H9 (cell line): ENCODE measurements around the gene S100P. TPM values are rescaled to one million over a fixed set of nuclear protein-coding genes. Genes with fewer than 3 reads are reported as not detected.

ENCODE experiments used
- DNase-seq: peaks from one replicate; pipeline ENCODE4 v3.0.0-alpha.2; 2017
- H2AFZ ChIP-seq: one replicate; pipeline ENCODE4 v1.6.1; 2013; ENCODE audit warnings: mild to moderate bottlenecking, low read length, control low read depth, moderate library complexity
- H2AK5ac ChIP-seq: 2 replicates; pipeline ENCODE4 v1.6.1; 2013; ENCODE audit warnings: low read length, control low read depth, mixed read lengths; ENCODE audit not compliant: insufficient read length
- H2BK120ac ChIP-seq: one replicate; pipeline ENCODE4 v1.6.1; 2013; ENCODE audit warnings: low read depth, mild to moderate bottlenecking, low read length, control low read depth, inconsistent platforms; ENCODE audit not compliant: poor library complexity, severe bottlenecking
- H2BK12ac ChIP-seq: 2 replicates; pipeline ENCODE4 v1.6.1; 2013; ENCODE audit warnings: low read length, control low read depth, mixed read lengths, low read depth; ENCODE audit not compliant: insufficient read length
- H2BK15ac ChIP-seq: 2 replicates; pipeline ENCODE4 v1.6.1; 2013; ENCODE audit warnings: low read depth, low read length, control low read depth
- H2BK20ac ChIP-seq: one replicate; pipeline ENCODE4 v1.6.1; 2013; ENCODE audit warnings: low read depth, mild to moderate bottlenecking, low read length, control low read depth, inconsistent platforms; ENCODE audit not compliant: poor library complexity, severe bottlenecking
- H2BK5ac ChIP-seq: 2 replicates; pipeline ENCODE4 v1.6.1; 2013; ENCODE audit warnings: low read length, control low read depth, mixed read lengths; ENCODE audit not compliant: insufficient read length
- H3K14ac ChIP-seq: 2 replicates; pipeline ENCODE4 v1.6.1; 2013; ENCODE audit warnings: low read length, control low read depth; ENCODE audit not compliant: insufficient read depth
- H3K18ac ChIP-seq: 2 replicates; pipeline ENCODE4 v1.6.1; 2013; ENCODE audit warnings: low read depth, mild to moderate bottlenecking, mixed read lengths, low read length, control low read depth; ENCODE audit not compliant: insufficient read length
- H3K23ac ChIP-seq: 2 replicates; pipeline ENCODE4 v1.6.1; 2013; ENCODE audit warnings: low read length, control low read depth, mixed read lengths, low read depth; ENCODE audit not compliant: insufficient read length
- H3K23me2 ChIP-seq: 2 replicates; pipeline ENCODE4 v1.6.1; 2013; ENCODE audit warnings: low read depth, mild to moderate bottlenecking, mixed read lengths, low read length, control low read depth; ENCODE audit not compliant: insufficient read length, poor library complexity, severe bottlenecking
- H3K27ac ChIP-seq: 2 replicates; pipeline ENCODE4 v1.5.1; 2013; ENCODE audit warnings: low read length, control low read depth, mixed read lengths, low read depth; ENCODE audit not compliant: insufficient read length
- H3K27me3 ChIP-seq: 2 replicates; pipeline ENCODE4 v1.6.1; 2013; ENCODE audit warnings: low read length, control low read depth, inconsistent platforms; ENCODE audit not compliant: insufficient read depth
- H3K4ac ChIP-seq: 2 replicates; pipeline ENCODE4 v1.6.1; 2013; ENCODE audit warnings: low read depth, mild to moderate bottlenecking, control low read depth, inconsistent platforms, low read length, moderate library complexity
- H3K4me1 ChIP-seq: 2 replicates; pipeline ENCODE4 v1.6.1; 2013; ENCODE audit warnings: low read length, control low read depth, inconsistent platforms; ENCODE audit not compliant: insufficient read depth
- H3K4me2 ChIP-seq: 2 replicates; pipeline ENCODE4 v1.6.1; 2013; ENCODE audit warnings: low read length, control low read depth, mixed read lengths; ENCODE audit not compliant: insufficient read length, insufficient read depth
- H3K56ac ChIP-seq: 2 replicates; pipeline ENCODE4 v1.6.1; 2013; ENCODE audit warnings: low read depth, mild to moderate bottlenecking, mixed read lengths, low read length, control low read depth; ENCODE audit not compliant: insufficient read length
- H3K79me1 ChIP-seq: 2 replicates; pipeline ENCODE4 v1.6.1; 2013; ENCODE audit warnings: low read depth, mild to moderate bottlenecking, moderate library complexity, low read length, control low read depth, inconsistent platforms; ENCODE audit not compliant: insufficient read depth, poor library complexity, severe bottlenecking
- H3K79me2 ChIP-seq: 2 replicates; pipeline ENCODE4 v1.6.1; 2013; ENCODE audit warnings: low read length, control low read depth, inconsistent platforms; ENCODE audit not compliant: insufficient read depth
- H3K9ac ChIP-seq: 2 replicates; pipeline ENCODE4 v1.6.1; 2013; ENCODE audit warnings: low read length, control low read depth, mixed read lengths; ENCODE audit not compliant: insufficient read length; ENCODE audit errors: extremely low read depth
- H3K9me3 ChIP-seq: one replicate; pipeline ENCODE4 v1.6.1; 2013; ENCODE audit warnings: low read depth, low read length, inconsistent platforms; ENCODE audit not compliant: control insufficient read depth
- H3T11ph ChIP-seq: one replicate; pipeline ENCODE4 v1.6.1; 2013; ENCODE audit warnings: mild to moderate bottlenecking, low read length, control low read depth, inconsistent platforms
- H4K20me1 ChIP-seq: one replicate; pipeline ENCODE4 v1.6.1; 2013; ENCODE audit not compliant: control insufficient read depth, insufficient read length, insufficient read depth
- H4K5ac ChIP-seq: 2 replicates; pipeline ENCODE4 v1.6.1; 2013; ENCODE audit warnings: low read depth, mild to moderate bottlenecking, mixed read lengths, low read length, control low read depth; ENCODE audit not compliant: insufficient read length
- H4K8ac ChIP-seq: replicated peaks from 2 replicates; pipeline ENCODE4 v1.6.1; 2013; ENCODE audit warnings: low read length, control low read depth, mixed read lengths, low read depth; ENCODE audit not compliant: insufficient read length
- H4K91ac ChIP-seq: 2 replicates; pipeline ENCODE4 v1.6.1; 2013; ENCODE audit warnings: low read depth, mild to moderate bottlenecking, moderate library complexity, mixed read lengths, low read length, control low read depth; ENCODE audit not compliant: insufficient read length
- H3K27ac Mint-ChIP-seq, 3 experiments: 2 replicates in 2 of 3; 3 replicates in 1 of 3; pipeline ENCODE4 v1.8.0; 2020 to 2021; ENCODE audit warnings: mixed read lengths in 3 of 3, mild to moderate bottlenecking in 1 of 3, moderate library complexity in 1 of 3
- H3K27me3 Mint-ChIP-seq: 2 replicates; pipeline ENCODE4 v1.8.0; 2021; ENCODE audit warnings: low read depth, mild to moderate bottlenecking, moderate library complexity, mixed read lengths
- H3K36me3 Mint-ChIP-seq, 3 experiments: 2 replicates in 2 of 3; 3 replicates in 1 of 3; pipeline ENCODE4 v1.8.0; 2020 to 2021; ENCODE audit warnings: low read depth in 3 of 3, mixed read lengths in 3 of 3; ENCODE audit not compliant: insufficient read depth in 1 of 3
- H3K4me1 Mint-ChIP-seq, 2 experiments: 2 replicates each; pipeline ENCODE4 v1.8.0; 2020; ENCODE audit warnings: mixed read lengths in 2 of 2
- H3K4me3 Mint-ChIP-seq, 2 experiments: 2 replicates in 1 of 2; 3 replicates in 1 of 2; pipeline ENCODE4 v1.8.0; 2020 to 2021; ENCODE audit warnings: mild to moderate bottlenecking in 2 of 2, mixed read lengths in 2 of 2, moderate library complexity in 1 of 2
- H3K9me3 Mint-ChIP-seq, 2 experiments: 2 replicates in 1 of 2; 3 replicates in 1 of 2; pipeline ENCODE4 v1.8.0; 2020; ENCODE audit warnings: mild to moderate bottlenecking in 2 of 2, mixed read lengths in 2 of 2, moderate library complexity in 1 of 2
- CTCF ChIP-seq: fragments of 200-600 bp; sonication (generic); conservative IDR thresholded peaks from 3 replicates; pipeline ENCODE4 v1.8.0; 2021; ENCODE audit warnings: antibody characterized with exemption, mild to moderate bottlenecking
- whole genome bisulfite sequencing: extraction: QIAGEN DNeasy Blood & Tissue Kit; methylation state at CpG from one replicate; pipeline ENCODE4 v1.1.7; 2013; ENCODE audit warnings: missing lambda C conversion rate, low lambda C conversion rate, mixed read lengths; ENCODE audit not compliant: insufficient read length; ENCODE audit errors: extremely low coverage; 5-methylcytosine and 5-hydroxymethylcytosine counted together
- total RNA-seq: library from RNA; stranded (reverse); gene quantifications from 2 replicates; pipeline ENCODE4 v1.2.1, GENCODE V29; 2021

The S100P gene
- total RNA-seq, 1 experiment from 2014 or later: not detected

GRCh38 chr4:6703786-6704185, 10.1 kb downstream of the S100P start:
- Histone ChIP-seq H3K14ac (no peak overlapping the region), H2BK15ac (no peak overlapping the region), H3K9me3 (no peaks in the 10 kb centered on the region), H3K4me1 (peaks cover 5% of the 10 kb centered on the region; the same call in 1 of the 2 replicates), H3T11ph (no peak overlapping the region), H3K79me1 (peaks cover 6% of the 10 kb centered on the region), H3K9ac (no peak overlapping the region), H3K18ac (no peak overlapping the region), H2BK20ac (no peak overlapping the region), H2BK120ac (no peak overlapping the region), H3K27ac (no peak overlapping the region), H3K56ac (no peak overlapping the region), H4K5ac (no peak overlapping the region), H4K91ac (no peak overlapping the region), H3K4ac (no peak overlapping the region), H4K20me1 (no peaks in the 10 kb centered on the region), H2AK5ac (no peak overlapping the region), H2BK5ac (no peak overlapping the region), H3K79me2 (peaks cover 26% of the 10 kb centered on the region; the same call in 1 of the 2 replicates), H4K8ac (no peak overlapping the region), H3K4me2 (no peak overlapping the region), H3K27me3 (no peaks in the 10 kb centered on the region), H2AFZ (no peak overlapping the region), H3K23me2 (peaks cover 4% of the 10 kb centered on the region), H2BK12ac (no peak overlapping the region), H3K23ac (no peak overlapping the region)
- H3K4me3 Mint-ChIP-seq: no peak overlapping the region
- H3K9me3 Mint-ChIP-seq: peaks cover 11 to 22% of the 10 kb centered on the region in 2 experiments
- H3K36me3 Mint-ChIP-seq: peaks cover 38 to 59% (median 53%) of the 10 kb centered on the region in 3 experiments
- no peak for DNase-seq
- no peaks in the 10 kb centered on the region for H3K27me3 Mint-ChIP-seq
- no peak for TF ChIP-seq CTCF
- H3K27ac Mint-ChIP-seq: no peak overlapping the region
- no CpG with 5 or more reads among the region's 3 CpGs for WGBS
- H3K4me1 Mint-ChIP-seq: peaks cover 15 to 16% of the 10 kb centered on the region in 2 experiments
